Sciatic nerve (tissue), 2 donors: ENCODE data around the gene CRTC2. TPM values are rescaled to one million over a fixed set of nuclear protein-coding genes. Genes with fewer than 3 reads are reported as not detected.

Experiments used
- ATAC-seq: fragments of 200-7000 bp; cut with Tn5 transposase; one replicate; pipeline ENCODE4 v1.9.1; 2020; ENCODE audit warnings: mild to moderate bottlenecking, moderate library complexity
- DNase-seq: peaks from one replicate; pipeline ENCODE4 v3.0.0-alpha.2; 2020; ENCODE audit warnings: low spot score
- intact Hi-C: fragments of 100-400 bp; cut with DNase I; formaldehyde crosslinking; loops from one replicate; pipeline ENCODE4 v1.14.2; 2022
- total RNA-seq: library from RNA; stranded (reverse); fragmentation: NEBNext Ultra II Directional; extraction: Animal tissue kit (Norgen Biotek cat#: 25700); gene quantifications from one replicate; pipeline ENCODE4 v1.2.1, GENCODE V29; 2021
- donor health status: DM: no; HTN: no; CAD: no.
- donor health status: DM: no; HTN: no; CAD: no.

CRTC2 gene
- total RNA-seq, 1 donor from 2014 or later, result 58.1 TPM

DNA sequence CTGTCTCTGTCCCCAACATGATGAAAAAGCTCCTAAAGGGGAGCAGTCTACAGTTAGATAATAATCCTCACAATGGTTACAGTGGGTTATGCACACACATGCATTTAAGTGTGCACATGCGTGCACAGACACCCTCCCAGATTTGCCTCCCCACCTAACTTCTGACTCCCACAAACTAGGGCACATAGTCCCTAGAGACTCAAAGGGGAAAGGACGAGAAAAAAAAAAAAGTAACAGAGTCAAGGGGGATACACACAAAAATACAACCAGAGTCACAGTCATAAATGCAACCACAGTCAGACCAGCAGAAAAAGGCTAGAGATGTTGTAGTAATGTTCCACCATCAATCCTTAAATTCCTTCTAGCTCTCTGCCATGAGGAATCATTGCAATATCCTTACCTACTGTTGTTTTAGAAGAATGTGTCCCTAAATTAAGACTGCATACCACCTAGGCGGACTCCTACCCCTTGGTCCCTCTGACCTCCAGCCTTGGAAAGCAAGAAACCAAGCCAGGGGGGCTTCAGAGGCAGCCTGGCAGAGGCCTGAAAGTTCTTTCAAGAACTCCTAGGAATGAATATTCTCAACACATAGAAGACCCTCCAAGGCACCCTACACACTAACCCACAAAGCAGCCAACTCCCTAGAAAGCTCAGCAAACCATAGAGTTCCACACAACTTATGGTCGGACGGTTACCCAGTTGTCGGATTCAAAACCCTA is 1.3 kb downstream of the CRTC2 start:
- no peak for DNase-seq
- no peak for ATAC-seq
- intact Hi-C loops, result no loop called here

DNA sequence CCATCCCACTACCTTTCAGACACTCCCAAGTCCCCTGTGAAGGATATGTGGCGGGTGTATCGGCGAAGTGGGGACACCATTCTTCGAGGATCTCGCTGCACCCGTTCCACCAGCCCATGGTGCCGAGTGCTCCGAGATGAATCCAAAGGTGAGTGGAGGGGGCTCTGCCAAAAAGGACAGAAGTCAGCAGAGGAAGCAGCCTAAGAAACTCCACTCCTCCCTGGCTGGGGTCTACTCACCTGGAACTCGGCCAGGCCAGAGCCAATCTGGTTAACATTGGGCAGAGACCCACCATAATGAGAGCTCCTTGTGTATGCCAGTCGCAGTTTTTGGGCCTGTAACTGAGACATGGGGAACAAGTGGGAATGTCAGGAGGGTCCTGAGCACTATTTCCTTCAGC is 3.6 kb downstream of the CRTC2 start:
- no peak for ATAC-seq
- intact Hi-C loops, result no loop called here
- no peak for DNase-seq

DNA sequence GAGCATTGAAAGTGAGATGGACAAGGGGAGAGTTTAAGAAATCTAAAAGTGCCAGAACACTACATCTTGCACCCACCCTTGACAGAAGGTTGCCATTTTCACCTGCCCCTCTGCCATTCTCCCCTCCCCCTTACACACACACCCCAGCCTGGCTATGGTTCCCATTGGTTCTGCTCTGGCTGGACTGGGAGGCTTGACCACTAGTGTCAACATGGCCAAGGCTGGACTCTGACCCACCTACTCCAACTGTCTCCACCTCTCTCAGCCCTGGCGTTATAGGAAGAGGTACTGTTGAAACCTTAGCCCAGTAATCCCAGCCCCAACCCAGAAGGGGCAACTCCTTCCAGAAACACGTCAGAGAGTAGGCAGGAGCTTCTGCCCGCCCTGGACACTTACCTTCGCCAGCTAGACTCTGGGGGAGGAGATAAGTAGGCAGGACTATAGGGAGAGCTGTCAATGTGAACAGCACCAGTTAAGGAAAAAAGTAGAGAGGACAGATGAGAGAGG is 4.5 kb downstream of the CRTC2 start:
- ATAC-seq (no peak), DNase-seq (no peak)
- intact Hi-C loops, result no loop called here

DNA sequence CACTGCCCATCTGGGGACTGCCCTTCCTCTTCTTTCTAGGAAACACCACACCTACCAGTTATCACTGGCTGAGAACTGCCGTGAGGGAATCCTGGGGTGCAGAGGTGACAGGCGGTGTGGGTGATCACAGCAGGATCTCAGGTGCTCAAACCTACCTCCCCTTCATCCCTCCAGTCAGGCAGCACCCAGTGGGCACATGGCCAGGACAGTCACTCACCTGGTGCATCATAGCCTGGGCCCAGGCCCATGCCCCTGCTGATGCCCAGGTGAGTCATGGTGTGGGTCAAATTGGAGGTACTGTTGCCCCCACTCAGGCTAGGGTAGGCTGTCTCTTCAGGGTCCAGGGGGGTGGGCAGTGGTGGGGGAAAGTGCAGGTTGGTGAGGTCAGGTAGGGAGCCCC is 6.6 kb downstream of the CRTC2 start:
- no peak for ATAC-seq
- intact Hi-C loops, result no loop called here

DNA sequence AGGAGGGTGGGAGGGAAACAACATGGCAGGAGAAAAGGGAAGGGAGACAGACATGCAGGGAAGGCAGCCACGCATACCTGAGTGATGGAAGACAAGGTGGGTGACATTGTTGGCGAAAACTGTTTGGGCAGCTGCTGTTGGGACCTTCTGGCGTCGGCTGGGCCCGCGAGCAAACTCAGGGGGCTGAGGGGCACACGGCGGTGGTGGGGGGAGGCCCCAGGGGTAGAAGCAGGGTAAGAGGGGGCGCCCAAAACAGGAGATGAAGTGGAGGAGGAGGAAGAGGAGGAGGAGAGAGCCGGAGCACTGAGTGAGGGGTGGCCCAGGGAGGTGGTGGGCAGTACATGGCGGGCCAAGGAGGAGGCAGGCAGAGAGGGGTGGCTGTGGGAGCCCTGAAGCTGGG is 7.2 kb downstream of the CRTC2 start:
- no peak for ATAC-seq
- intact Hi-C loops, result no loop called here
- no peak for DNase-seq

More for the DNA sequence above, 6.6 kb downstream of the CRTC2 start:
- no peak for DNase-seq

DNA sequence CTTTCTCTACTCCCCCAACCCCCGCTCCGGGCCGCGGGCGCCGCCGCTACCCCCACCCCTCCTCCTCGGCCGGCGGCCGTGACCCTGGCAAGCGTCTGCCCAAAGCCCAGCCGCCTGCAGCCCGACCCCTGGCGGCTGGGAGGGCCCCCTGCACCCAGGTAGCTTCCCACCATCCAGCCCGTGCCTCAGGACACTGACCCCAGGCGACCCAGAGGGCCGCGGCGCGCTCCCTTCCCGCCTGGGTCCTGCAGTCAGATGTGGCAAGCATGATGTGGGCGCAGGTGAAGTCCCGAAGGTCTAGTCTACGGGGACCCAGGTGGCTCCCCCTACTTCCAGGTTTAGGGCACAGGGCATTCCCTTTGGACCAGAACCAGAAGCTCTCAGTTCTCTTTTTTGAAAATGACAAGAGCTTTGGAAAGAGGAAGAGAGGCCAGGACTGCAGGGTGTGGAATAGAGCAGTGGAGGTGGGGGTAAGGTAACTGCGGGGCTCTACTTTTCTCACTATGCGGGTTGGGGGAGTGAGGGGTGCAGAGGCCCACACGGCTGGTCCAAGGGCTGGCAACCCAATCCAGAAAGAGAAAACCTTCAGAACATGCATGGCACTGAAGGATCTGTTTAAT is 11.7 kb downstream of the CRTC2 start, which contains the start of gene DENND4B:
TSS of gene DENND4B (minus strand) at position 97 of the 620 bp plus-strand sequence. CDS start 2,344 bp downstream, outside the sequence.
- ATAC-seq (peak; percentile 84), DNase-seq (peak; percentile 89)
- intact Hi-C loops, result loop anchor here (10.0 kb wide), 1 partner anchor 132 kb away; no protein-coding TSS in a partner anchor

DNA sequence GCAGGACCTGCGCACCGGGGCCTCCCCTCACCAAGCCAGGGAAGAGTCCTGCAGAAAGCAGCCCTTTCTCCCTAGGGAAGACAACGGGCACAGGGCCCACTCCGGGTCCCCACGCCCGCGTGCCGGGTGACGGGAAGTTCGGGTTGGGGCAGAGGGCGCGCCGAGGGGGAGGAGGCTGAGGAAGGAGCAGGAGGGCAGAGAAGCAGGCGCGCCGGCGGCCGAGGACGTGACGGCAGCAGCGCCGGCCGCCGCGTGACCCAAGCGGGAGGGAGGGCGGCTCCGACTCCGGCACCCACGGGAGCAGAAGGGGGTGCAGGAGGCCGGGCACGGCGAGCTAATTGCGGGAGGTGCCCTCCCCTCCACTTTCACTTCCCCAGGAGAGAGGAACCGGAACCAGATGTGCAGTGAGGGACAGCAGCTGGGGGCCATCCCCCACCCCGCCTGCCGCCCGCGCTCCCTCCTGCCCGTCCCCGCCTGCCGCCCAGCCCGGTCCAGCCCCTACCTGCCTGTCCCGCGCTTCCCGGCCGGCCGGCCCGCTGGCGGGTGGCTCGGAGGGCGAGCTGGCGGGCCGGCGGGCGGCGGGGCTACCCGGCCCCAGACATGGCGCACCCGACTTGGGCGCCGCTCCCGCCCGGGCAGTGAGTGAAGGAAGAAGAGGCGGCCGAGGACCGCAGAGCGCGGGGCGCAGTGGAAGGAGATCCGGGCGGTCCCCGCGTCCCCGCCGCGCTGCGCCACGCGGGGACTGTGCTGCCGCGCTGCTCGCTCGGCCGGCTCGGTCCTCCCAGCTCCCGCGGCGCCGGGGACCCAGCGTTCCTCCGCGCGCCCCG is 12.4 kb downstream of the CRTC2 start:
- intact Hi-C loops, result loop anchor here (10.0 kb wide), 1 partner anchor 131 kb away; no protein-coding TSS in a partner anchor
- peak; percentile 92 for ATAC-seq

DNA sequence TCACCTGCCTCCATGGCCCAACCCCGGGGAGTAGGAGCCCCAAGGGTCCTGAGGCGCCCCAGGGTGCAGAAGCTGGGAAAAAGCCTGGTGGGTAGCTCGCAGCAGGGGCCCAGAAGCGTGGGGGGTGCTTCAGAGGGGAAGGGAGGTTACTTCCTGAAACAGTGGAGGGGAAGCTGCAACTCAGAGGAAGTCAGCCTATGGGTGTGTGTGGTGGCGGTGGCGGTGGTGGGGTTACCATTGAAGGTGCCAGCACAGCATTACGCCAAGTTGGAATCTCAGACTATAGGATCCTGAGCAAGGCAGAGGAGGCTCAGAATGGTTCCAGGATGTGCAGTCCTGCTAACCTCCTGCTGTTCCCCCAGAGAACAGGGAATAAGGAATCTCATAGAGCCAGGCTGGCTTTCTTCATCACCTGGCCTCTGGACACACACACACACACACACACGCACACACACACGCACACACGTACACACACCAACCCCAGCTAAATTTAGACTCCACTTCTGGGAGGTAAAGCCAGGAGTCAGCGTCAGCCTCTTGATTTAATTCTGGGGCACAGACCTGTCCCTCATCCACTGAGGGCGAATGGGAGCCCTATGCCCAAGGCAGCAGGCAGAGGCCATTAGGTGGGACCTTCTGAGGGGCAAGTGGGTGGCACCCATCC is 13.1 kb downstream of the CRTC2 start:
- intact Hi-C loops, result loop anchor here (10.0 kb wide), 1 partner anchor 130 kb away; no protein-coding TSS in a partner anchor
- ATAC-seq (peak; percentile 58), DNase-seq (peak; percentile 70)

More for the DNA sequence above, 12.4 kb downstream of the CRTC2 start:
- peak; percentile 93 for DNase-seq

DNA sequence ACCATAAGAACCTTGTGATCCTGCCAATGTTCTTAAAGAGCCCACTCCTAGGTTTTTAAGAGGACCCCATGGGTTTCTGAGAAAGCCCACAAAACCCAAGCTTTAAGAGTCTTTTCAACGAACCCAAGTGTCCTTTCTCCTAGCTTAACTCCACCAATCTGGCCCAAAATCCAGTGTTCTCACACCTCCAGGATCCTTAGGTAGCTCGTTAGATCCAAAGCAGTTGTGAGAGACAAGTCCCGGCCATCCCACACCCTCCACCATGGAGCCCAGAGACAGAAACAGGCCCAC is 13.6 kb downstream of the CRTC2 start:
- intact Hi-C loops, result loop anchor here (10.0 kb wide), 1 partner anchor 130 kb away; no protein-coding TSS in a partner anchor
- ATAC-seq, result no peak
- DNase-seq, result no peak

DNA sequence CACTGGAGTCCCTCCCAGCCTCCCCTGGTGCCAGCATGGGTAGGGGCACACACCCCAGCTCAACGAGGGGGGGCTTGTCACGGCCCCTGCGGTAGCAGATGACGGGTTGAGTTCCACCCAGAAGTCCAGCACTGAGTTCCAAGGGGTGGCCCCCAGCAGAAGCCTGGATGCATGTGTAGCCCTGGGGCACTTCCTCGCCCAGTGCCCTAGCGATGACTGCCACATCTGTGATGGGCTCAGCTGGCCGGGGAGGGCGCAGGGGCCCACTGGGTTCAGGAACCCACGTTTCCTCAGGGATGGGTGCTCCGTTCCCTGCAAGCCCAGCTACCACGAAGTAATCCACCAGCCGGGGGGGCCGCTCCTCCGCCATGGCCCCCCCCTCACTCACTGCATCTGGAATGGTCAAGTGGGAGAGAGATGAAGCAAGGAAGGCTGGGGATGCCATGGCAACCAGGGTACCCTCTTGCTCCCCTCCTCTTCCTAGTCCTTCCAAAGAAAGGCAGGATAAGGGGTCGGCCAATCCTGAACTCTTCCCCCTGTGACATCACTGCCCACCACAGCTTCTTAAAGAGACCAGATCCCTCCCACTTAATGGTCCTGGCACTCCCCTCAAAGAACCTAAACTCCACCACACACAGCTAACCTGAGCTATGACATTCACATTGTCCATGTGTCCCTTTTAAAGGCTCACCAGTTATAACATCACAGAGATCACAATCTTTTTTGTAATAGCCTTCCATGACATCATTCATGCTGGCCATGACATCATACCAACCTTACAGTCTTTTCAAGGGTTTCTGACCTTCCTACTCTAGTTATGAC is 14.2 kb downstream of the CRTC2 start:
- no peak for DNase-seq
- intact Hi-C loops, result loop anchor here (10.0 kb wide), 1 partner anchor 129 kb away; no protein-coding TSS in a partner anchor
- ATAC-seq, result no peak

DNA sequence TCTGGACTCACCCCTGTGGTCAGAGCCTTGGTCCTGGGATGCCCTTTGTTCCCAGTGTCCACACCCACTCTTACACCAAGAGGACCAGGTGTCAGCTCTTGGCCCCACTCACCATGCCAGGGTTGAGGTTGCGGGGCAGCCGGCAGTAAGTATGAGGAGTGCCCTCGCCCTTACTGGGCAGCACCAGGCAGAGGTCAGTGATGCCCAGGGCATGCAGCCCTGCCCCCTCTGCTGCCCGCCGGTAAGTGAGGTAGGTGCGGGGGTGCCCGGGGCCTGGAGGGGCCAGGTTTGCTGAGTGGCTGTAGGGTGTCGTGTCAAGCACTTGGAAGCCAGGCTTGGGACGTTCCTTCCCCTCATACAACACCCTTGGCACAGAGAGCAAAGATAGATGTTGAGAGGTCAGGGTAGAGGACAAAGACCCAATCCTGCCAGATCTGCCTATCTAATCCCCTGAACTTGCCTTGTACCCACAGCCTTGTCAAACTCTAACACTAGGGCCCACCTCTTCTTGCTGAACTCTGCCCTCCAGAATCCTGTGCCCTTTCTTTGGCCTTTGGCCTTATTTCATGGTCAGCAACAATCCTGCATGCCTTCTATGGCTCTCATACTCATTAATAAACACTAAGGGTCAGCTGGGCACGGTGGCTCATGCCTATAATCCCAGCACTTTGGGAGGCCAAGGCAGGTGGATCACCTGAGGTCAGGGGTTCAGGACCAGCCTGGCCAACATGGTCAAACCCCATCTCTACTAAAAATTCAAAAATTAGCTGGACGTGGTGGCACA is 15.5 kb downstream of the CRTC2 start:
- ATAC-seq (no peak), DNase-seq (no peak)
- intact Hi-C loops, result loop anchor here (10.0 kb wide), 1 partner anchor 128 kb away; no protein-coding TSS in a partner anchor

DNA sequence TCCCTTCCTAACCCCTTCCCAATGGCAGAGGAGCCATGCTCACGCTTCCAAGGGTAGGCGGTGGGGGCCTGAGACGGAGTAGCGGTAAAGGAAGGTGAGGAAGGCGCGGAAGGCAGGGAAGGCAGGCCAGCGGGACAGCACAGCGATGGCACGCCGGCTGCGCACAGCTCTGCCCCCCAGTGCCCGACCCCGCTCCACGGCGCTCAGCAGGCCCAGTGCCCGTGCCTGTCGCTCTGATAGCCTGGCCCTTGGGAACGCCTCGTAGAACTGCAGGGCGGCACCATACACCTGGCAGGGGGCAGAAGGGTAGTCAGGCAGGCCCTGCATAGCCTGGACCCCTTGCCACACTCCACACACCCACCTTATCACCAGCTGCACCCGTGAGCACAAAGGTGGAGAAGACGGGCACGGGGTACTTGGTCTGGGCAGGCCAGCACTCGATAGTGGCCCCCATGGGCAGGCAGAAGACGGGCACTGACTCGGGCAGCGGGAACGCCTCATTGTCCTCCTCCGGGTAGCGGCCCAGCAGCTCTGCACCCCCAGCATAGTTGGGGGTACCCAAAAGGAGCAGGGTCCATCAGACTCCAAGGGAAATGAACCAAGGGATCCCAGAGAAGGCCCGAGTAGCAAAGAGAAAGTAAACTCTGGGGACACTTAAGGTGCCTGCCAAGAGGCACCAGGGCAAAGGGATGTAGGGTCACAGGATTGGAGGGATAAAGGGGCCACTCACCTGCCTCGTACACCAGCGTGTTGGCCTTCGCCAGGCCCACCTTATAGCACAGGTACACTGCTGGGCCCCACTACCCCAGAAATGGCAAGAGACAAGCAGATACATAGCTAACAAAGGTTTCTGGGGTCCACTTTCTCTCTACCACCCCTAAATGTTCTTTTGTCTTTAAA is 16.3 kb downstream of the CRTC2 start:
- intact Hi-C loops, result loop anchor here (10.0 kb wide), 1 partner anchor 127 kb away; no protein-coding TSS in a partner anchor
- ATAC-seq, result no peak
- DNase-seq, result no peak

DNA sequence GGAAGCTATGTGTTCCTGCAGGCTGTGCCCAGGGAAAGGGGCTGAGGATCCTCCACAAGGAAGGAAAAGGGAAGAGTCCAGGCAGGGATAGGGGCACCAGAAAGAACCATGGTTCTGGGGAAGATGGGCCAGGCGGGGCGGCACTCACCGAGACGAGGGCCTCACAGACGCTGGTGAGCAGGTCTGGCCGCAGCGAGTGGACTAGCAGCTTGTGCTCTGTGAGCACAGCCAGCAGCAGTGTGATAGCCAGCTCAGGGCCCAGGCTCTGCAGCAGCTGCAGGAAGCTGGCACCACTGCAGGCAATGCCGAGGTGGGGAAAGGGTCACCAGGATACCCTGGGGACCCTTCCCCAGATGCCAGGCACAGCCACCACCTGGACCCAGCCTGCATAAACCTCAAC is 17.7 kb downstream of the CRTC2 start:
- DNase-seq (no peak), ATAC-seq (no peak)
- intact Hi-C loops, result loop anchor here (10.0 kb wide), 1 partner anchor 126 kb away; no protein-coding TSS in a partner anchor

DNA sequence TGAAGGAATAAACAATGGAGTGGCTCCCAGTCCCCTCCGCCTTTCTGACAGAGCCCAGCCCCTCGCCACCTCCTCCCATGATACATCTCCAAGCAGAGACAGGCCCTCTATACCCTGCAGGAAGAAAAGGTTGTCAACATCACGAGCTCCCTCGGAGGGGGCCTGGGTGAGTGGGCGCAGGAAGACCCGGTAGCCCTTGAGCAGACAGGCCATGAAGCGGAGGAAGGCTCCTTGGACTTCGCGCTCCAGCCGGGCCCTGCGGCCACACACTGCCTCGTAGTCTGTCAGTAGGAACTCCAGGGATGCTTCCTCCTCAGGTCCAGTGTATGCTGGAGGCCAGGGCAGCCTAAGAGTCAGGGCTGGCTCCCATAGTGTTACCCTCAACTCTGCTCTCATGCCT is 18.9 kb downstream of the CRTC2 start:
- DNase-seq, result no peak
- intact Hi-C loops, result no loop called here
- no peak for ATAC-seq

DNA sequence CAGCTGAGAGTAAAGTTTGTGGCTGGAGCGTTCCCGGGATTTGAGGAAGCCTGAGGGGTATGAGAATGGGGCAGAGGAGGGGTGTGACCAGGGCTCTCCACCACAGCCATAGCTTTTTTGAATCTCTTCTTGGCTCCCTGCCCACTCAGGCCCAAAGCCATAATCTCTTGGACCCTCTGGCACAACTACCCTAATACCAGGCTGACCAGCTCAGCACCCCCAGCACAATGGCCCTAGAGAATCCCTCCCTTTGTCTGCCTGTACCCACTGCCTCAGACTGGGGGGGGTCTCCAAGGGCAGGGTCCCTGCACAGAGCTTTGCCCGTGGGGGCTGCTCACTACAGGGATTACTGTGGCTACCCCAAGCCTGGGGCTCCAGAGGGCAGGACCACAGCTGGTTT is 19.4 kb downstream of the CRTC2 start:
- no peak for ATAC-seq
- intact Hi-C loops, result no loop called here
- DNase-seq, result no peak

DNA sequence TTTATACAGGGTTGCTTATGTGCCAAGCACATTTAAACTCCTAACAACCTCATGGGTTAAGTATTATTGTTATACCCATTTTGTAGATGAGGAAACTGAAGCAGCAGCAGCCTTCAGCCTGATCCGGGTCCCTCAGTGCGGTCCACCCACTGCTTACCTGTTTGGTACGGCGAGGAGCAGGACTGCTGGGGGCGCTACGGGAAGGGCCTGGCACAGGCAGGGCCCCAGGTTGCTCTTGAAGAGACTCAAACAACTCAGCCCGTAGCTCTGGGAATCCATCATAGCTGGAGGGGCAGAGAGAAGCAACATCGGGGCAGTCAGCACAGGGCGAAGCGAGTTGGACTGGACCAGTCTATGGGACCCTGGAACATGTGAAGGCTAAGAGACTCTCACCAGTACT is 21.1 kb downstream of the CRTC2 start:
- DNase-seq (no peak), ATAC-seq (no peak)

More for the DNA sequence above, 21.1 kb downstream of the CRTC2 start:
- intact Hi-C loops, result no loop called here
